Activated T-helper 17 cell treated with anti-CD3 and anti-CD28 coated beads, Interleukin-2, amount 50 U/mL, for 72 hours (primary cell): Measurements from ENCODE around the gene FAM83G. TPM values are rescaled to one million over a fixed set of nuclear protein-coding genes. Genes with fewer than 3 reads are reported as not detected.
"Not testable (repeated sequence)": the region's sequence is repeated elsewhere in the genome, so short reads cannot be mapped to it uniquely, and the experiment has no call there.

ENCODE experiments used
- ATAC-seq: fragments of 150-1000 bp; cut with Tn5 transposase; replicated peaks from 2 replicates; pipeline ENCODE4 v1.10.0; 2021; ENCODE audit warnings: mild to moderate bottlenecking, moderate library complexity
- H3K27ac Mint-ChIP-seq: one replicate; pipeline ENCODE4 v1.8.0; 2022; ENCODE audit warnings: mixed read lengths
- H3K27me3 Mint-ChIP-seq: one replicate; pipeline ENCODE4 v1.8.0; 2022; ENCODE audit warnings: mixed read lengths
- H3K36me3 Mint-ChIP-seq: one replicate; pipeline ENCODE4 v1.8.0; 2022; ENCODE audit warnings: low read depth, mild to moderate bottlenecking, mixed read lengths
- H3K4me1 Mint-ChIP-seq: one replicate; pipeline ENCODE4 v1.8.0; 2022; ENCODE audit warnings: mixed read lengths
- H3K4me3 Mint-ChIP-seq: one replicate; pipeline ENCODE4 v1.8.0; 2022; ENCODE audit warnings: mild to moderate bottlenecking, mixed read lengths
- H3K9me3 Mint-ChIP-seq: one replicate; pipeline ENCODE4 v1.8.0; 2022; ENCODE audit warnings: mixed read lengths
- total RNA-seq, 2 donors: library from RNA; stranded (reverse); gene quantifications; one replicate each; pipeline ENCODE4 v1.2.3, GENCODE V29; 2022

FAM83G gene
- total RNA-seq, 2 donors from 2014 or later: 15.9 to 22.6 TPM

GRCh38 chr17:18933102-18934058 is 71.2 kb downstream of the FAM83G start:
- ATAC-seq: no peak
- H3K9me3 Mint-ChIP-seq: no peaks in the 10 kb centered on the region
- no peak overlapping the region for H3K4me3 Mint-ChIP-seq

DNA sequence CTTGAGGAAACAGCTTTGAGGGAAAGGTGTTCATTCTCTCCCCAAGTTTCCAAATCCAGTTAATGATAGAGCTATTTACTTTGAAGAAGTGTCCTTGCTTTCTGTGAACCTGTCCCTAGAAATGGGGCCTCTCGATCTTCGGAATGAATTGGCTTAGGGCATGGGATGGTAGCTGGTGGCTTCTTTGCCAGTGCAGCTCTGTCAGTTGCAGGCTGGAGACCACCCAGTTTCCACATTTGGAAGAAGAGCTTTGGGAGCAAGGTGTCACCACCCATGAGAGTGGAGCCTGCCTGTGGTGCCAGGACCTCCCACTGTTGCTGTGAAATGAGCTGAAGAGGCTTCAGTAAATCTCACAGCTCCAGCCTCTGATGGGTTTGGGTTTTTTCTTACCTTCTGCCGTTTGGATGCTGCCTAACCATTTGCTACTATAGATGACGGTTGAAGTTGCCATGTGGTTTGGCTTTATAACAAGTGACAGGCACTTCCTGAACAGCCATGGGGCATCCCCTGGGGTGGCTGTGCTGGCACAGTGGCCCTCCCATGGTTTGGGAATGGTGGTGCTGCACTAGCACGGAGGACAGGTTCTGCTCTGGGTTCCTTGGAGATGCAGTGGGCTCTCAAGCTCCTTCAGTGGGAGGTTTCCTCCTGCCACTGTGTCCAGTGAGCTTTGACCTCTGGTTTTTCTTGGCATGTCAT is 72.1 kb downstream of the FAM83G start:
- peak; percentile 50 for ATAC-seq
- Mint-ChIP-seq H3K9me3 (no peaks in the 10 kb centered on the region), H3K4me1 (no peaks in the 10 kb centered on the region), H3K36me3 (peaks cover 44% of the 10 kb centered on the region), H3K4me3 (no peak overlapping the region), H3K27me3 (peaks cover 2% of the 10 kb centered on the region), H3K27ac (no peak overlapping the region)

More at GRCh38 chr17:18933102-18934058, 71.2 kb downstream of the FAM83G start:
- no peak overlapping the region for H3K27ac Mint-ChIP-seq
- H3K36me3 Mint-ChIP-seq: peaks cover 38% of the 10 kb centered on the region
- H3K27me3 Mint-ChIP-seq: peaks cover 2% of the 10 kb centered on the region
- no peaks in the 10 kb centered on the region for H3K4me1 Mint-ChIP-seq

DNA sequence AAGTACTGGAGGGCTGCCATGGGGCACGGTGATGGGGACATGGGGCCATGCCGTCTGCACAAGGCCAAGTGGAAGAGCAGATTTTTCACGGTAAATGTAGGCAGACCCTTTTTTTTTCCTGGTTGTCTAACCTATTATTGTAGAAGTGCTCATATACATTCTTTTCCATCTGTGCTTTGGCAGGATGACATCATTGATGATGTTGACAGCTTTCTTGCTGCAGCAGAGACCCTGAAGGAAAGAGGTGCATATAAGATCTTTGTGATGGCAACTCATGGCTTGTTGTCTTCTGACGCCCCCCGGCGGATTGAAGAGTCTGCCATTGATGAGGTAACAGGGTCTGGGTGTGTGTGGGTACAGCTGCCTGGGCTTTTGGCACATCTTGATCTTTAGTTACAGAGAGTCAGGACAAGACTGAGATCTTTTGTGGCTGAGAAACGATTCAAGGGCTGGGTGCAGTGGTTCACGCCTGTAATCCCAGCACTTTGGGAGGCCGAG is 75.9 kb downstream of the FAM83G start:
- ATAC-seq: no peak
- H3K27me3 Mint-ChIP-seq: no peaks in the 10 kb centered on the region
- peaks cover 5% of the 10 kb centered on the region for H3K4me1 Mint-ChIP-seq
- no peak overlapping the region for H3K27ac Mint-ChIP-seq
- peaks cover 66% of the 10 kb centered on the region for H3K36me3 Mint-ChIP-seq
- no peak overlapping the region for H3K4me3 Mint-ChIP-seq
- no peaks in the 10 kb centered on the region for H3K9me3 Mint-ChIP-seq

DNA sequence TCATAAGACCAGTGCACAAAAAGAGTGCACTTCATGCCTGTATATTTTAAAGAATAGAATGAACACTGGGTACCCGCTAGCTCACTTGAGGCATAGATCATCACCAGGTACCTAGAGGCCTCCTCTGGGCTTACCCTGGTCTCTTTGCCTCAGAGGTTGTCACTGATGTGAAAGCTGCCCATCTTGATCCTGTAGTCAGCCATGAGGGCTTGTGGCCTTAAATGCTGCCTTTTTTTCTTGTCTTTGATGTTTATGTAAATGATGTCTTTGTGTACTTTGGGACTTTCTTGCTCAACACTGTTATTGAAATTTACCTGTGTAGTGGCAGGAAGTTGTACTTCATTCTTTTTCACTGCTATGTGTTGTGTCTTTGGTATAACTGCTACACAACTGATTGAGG is 79.4 kb downstream of the FAM83G start:
- peaks cover 21% of the 10 kb centered on the region for H3K4me1 Mint-ChIP-seq
- H3K9me3 Mint-ChIP-seq: no peaks in the 10 kb centered on the region
- no peaks in the 10 kb centered on the region for H3K27me3 Mint-ChIP-seq
- no peak overlapping the region for H3K4me3 Mint-ChIP-seq
- H3K36me3 Mint-ChIP-seq: peaks cover 52% of the 10 kb centered on the region
- H3K27ac Mint-ChIP-seq: no peak overlapping the region
- no peak for ATAC-seq

DNA sequence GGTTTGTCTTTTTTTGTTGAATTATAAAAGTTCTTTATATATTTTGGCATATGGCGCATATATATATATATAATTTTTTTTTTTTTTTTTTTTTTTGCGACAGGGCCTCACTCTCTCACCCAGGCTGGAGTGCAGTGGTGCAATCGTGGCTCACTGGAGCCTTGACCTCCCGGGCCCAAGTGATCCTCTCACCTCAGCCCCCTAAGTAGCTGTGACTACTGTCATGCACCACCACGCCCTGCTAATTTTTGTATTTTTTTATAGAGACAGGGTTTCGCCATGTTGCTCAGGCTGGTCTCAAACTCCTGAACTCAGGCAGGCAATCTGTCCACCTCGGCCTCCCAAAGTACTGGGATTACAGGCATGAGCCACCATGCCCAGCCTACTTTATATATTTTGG is 82.0 kb downstream of the FAM83G start:
- not testable (repeated sequence) for ATAC-seq, H3K27me3 Mint-ChIP-seq, H3K9me3 Mint-ChIP-seq, H3K27ac Mint-ChIP-seq
- Mint-ChIP-seq H3K4me1 (peaks cover 38% of the 10 kb centered on the region), H3K4me3 (peak overlapping the region; percentile 66), H3K36me3 (peaks cover 55% of the 10 kb centered on the region)

DNA sequence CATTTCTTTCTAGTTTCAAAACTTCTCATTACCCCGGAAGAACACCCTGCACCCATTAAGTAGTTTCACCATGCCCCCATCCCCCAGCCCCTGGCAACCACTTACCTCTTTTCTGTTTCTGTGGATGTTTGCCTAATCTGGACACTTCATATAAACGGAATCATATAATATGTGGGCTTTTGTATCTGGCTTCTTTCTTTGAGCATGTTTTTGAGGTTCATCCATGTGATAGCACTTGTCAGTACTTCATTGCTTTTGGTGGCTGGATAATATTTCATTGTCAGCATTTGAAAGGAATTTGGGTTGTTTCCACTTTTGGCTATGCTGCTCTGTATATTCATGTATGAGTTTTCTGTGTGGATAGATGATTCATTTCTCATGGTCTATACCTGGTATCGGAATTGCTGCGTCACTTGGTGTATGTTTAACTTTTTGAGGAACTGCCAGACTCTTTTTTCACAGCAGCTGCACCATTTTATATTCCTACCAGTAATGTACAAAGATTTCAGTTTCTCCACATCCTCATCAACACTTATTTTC is 82.6 kb downstream of the FAM83G start:
- peak; percentile 85 for ATAC-seq
- Mint-ChIP-seq H3K27ac (peak overlapping the region; percentile 86), H3K4me3 (peak overlapping the region; percentile 66), H3K4me1 (peaks cover 38% of the 10 kb centered on the region), H3K36me3 (peaks cover 56% of the 10 kb centered on the region), H3K9me3 (no peaks in the 10 kb centered on the region), H3K27me3 (no peaks in the 10 kb centered on the region)

- H3K27me3 Mint-ChIP-seq: no peaks in the 10 kb centered on the region
These were observed 83.1 kb downstream of the FAM83G start for GRCh38 chr17:18921485-18921884.

DNA sequence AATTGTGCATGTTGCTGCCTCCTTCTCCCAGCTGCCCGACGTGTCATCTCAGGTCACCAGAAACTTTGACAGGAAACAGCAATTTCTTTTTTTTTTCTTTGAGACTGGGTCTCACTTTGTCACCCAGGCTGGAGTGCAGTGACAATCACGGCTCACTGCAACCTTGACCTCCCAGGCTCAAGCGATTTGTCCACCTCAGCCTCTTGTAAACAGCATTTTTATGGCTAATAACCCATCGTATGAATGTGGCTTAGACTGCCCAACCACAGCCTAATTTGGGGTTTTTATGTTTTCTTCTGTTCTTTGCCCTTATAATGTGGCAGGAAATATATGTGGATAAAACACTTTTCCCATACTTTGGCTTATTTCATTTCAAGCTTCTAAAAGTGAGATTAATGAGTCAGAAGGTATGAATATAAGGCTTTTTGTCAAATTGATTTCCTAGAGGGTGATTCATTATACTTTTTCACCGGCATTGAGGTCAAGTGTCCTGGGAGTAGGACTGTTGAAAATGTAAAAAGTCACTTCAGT is 83.6 kb downstream of the FAM83G start:
- H3K9me3 Mint-ChIP-seq: no peaks in the 10 kb centered on the region
- peak overlapping the region; percentile 86 for H3K27ac Mint-ChIP-seq
- peaks cover 66% of the 10 kb centered on the region for H3K36me3 Mint-ChIP-seq
- peak overlapping the region; percentile 66 for H3K4me3 Mint-ChIP-seq
- ATAC-seq: peak; percentile 74
- peaks cover 38% of the 10 kb centered on the region for H3K4me1 Mint-ChIP-seq
- H3K27me3 Mint-ChIP-seq: no peaks in the 10 kb centered on the region

More at GRCh38 chr17:18921485-18921884, 83.1 kb downstream of the FAM83G start:
- H3K4me1 Mint-ChIP-seq: peaks cover 38% of the 10 kb centered on the region
- H3K9me3 Mint-ChIP-seq: no peaks in the 10 kb centered on the region
- H3K36me3 Mint-ChIP-seq: peaks cover 61% of the 10 kb centered on the region
- H3K27ac Mint-ChIP-seq: peak overlapping the region; percentile 86
- H3K4me3 Mint-ChIP-seq: peak overlapping the region; percentile 66
- ATAC-seq: no peak

DNA sequence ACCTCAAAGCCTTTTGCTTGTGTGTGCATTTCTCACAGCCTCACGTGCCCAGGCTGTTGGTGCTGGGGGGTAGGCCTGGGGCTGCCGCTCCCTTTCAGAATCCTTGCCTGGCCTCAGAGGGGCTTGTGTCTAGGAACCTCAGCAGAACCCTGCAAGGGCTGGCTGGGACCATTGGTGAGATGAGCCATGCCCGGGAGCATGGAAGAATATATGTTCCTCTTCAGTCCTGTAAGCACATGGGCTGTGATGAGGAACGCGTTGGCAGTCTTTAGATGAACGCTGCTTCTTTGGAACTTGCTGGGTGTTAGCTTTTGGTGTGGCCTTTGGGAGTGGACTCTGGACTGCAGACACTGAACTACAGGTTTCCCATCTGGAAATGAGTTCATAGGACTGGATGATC is 84.6 kb downstream of the FAM83G start:
- Mint-ChIP-seq H3K27me3 (no peaks in the 10 kb centered on the region), H3K36me3 (peaks cover 67% of the 10 kb centered on the region), H3K4me1 (peaks cover 33% of the 10 kb centered on the region), H3K4me3 (no peak overlapping the region), H3K27ac (no peak overlapping the region), H3K9me3 (no peaks in the 10 kb centered on the region)
- no peak for ATAC-seq

Other genes with a start within 250 kb of the FAM83G start
- 10 to 100 TPM; 30.0 to 30.8 TPM for gene TVP23B, start 223.6 kb downstream of the FAM83G start, total RNA-seq
- 10 to 100 TPM; 34.9 to 35.2 TPM for gene PRPSAP2, start 146.6 kb downstream of the FAM83G start, total RNA-seq
- gene SLC5A10, start 52.6 kb downstream of the FAM83G start, total RNA-seq: not detected
- gene GRAP, start 42.2 kb upstream of the FAM83G start, total RNA-seq: 10 to 100 TPM; 13.1 to 14.4 TPM
- gene GRAPL, start 122.8 kb upstream of the FAM83G start, total RNA-seq: 1 to 10 TPM; 6.9 to 9.9 TPM
- gene EPN2, start 232.6 kb upstream of the FAM83G start, total RNA-seq: 10 to 100 TPM in 1 of 2 donors, 1 to 10 TPM in 1; 8.4 to 13.4 TPM